SK-N-SH treated with all-trans-retinoic acid at 6 μM for 48 hours (cell line): Measurements from ENCODE around the gene KCTD20.

ENCODE experiments used
- ATAC-seq: fragments of 200-7000 bp; cut with Tn5 transposase; 3 replicates; pipeline ENCODE4 v1.9.1; 2020; ENCODE audit warnings: mild to moderate bottlenecking, moderate library complexity
- ARNTL ChIP-seq: fragments of 450-650 bp; formaldehyde crosslinking; IDR thresholded peaks from 2 replicates; pipeline ENCODE4 v1.5.0; 2020; ENCODE audit warnings: low read depth, mild to moderate bottlenecking, moderate library complexity, borderline replicate concordance
- BACH2 ChIP-seq: fragments of 250-450 bp; sonication (Bioruptor Pico); IDR thresholded peaks from 2 replicates; pipeline ENCODE4 v1.9.0; 2021; ENCODE audit warnings: mild to moderate bottlenecking, borderline replicate concordance
- CREB5 ChIP-seq: fragments of 250-450 bp; sonication (Bioruptor Pico); IDR thresholded peaks from 2 replicates; pipeline ENCODE4 v1.5.1; 2020; ENCODE audit warnings: low read depth, mild to moderate bottlenecking, moderate library complexity
- CSDC2 ChIP-seq: fragments of 250-450 bp; sonication (Bioruptor Pico); IDR thresholded peaks from 2 replicates; pipeline ENCODE4 v1.5.0; 2020; ENCODE audit warnings: mild to moderate bottlenecking, moderate library complexity
- CSRNP3 ChIP-seq: fragments of 250-450 bp; sonication (Bioruptor Pico); IDR thresholded peaks from 2 replicates; pipeline ENCODE4 v1.5.1; 2021; ENCODE audit warnings: mild to moderate bottlenecking, moderate library complexity
- ESRRG ChIP-seq: fragments of 250-450 bp; sonication (Bioruptor Pico); IDR thresholded peaks from 2 replicates; pipeline ENCODE4 v1.6.1; 2021; ENCODE audit warnings: mild to moderate bottlenecking
- GLIS3 ChIP-seq: fragments of 250-450 bp; sonication (Bioruptor Pico); IDR thresholded peaks from 2 replicates; pipeline ENCODE4 v1.5.0; 2020; ENCODE audit warnings: mild to moderate bottlenecking, moderate library complexity
- ISL1 ChIP-seq: fragments of 250-450 bp; sonication (Bioruptor Pico); IDR thresholded peaks from 2 replicates; pipeline ENCODE4 v2.1.2; 2022; ENCODE audit warnings: mild to moderate bottlenecking, moderate library complexity
- OSR1 ChIP-seq: fragments of 250-450 bp; sonication (Bioruptor Pico); IDR thresholded peaks from 2 replicates; pipeline ENCODE4 v1.8.0; 2022; ENCODE audit warnings: moderate library complexity, mild to moderate bottlenecking, inconsistent platforms
- PATZ1 ChIP-seq: fragments of 250-450 bp; sonication (Bioruptor Pico); IDR thresholded peaks from 2 replicates; pipeline ENCODE4 v1.8.0; 2020; ENCODE audit warnings: mild to moderate bottlenecking, moderate library complexity, borderline replicate concordance
- POU6F1 ChIP-seq: fragments of 250-450 bp; sonication (Bioruptor Pico); IDR thresholded peaks from 2 replicates; pipeline ENCODE4 v1.8.0; 2021; ENCODE audit warnings: low read depth, mild to moderate bottlenecking, moderate library complexity, borderline replicate concordance
- PPARA ChIP-seq: fragments of 250-450 bp; sonication (Bioruptor Pico); IDR thresholded peaks from 2 replicates; pipeline ENCODE4 v1.5.0; 2020; ENCODE audit warnings: mild to moderate bottlenecking, borderline replicate concordance
- RARB ChIP-seq: fragments of 250-450 bp; sonication (Bioruptor Pico); IDR thresholded peaks from 2 replicates; pipeline ENCODE4 v1.8.0; 2021; ENCODE audit warnings: mild to moderate bottlenecking, moderate library complexity
- SNAI2 ChIP-seq: fragments of 250-450 bp; sonication (Bioruptor Pico); IDR thresholded peaks from 2 replicates; pipeline ENCODE4 v1.5.0; 2020; ENCODE audit warnings: mild to moderate bottlenecking, moderate library complexity
- TCF4 ChIP-seq: fragments of 250-450 bp; sonication (Bioruptor Pico); IDR thresholded peaks from 2 replicates; pipeline ENCODE4 v1.8.0; 2021; ENCODE audit warnings: mild to moderate bottlenecking, moderate library complexity, borderline replicate concordance
- TSHZ2 ChIP-seq: fragments of 250-450 bp; sonication (Bioruptor Pico); IDR thresholded peaks from 2 replicates; pipeline ENCODE4 v1.5.0; 2020; ENCODE audit warnings: mild to moderate bottlenecking, moderate library complexity
- ZC3H10 ChIP-seq: fragments of 250-450 bp; sonication (Bioruptor Pico); IDR thresholded peaks from 2 replicates; pipeline ENCODE4 v1.5.1; 2021; ENCODE audit warnings: mild to moderate bottlenecking, moderate library complexity
- ZFP3 ChIP-seq: fragments of 250-450 bp; sonication (Bioruptor Pico); IDR thresholded peaks from 2 replicates; pipeline ENCODE4 v1.5.0; 2020; ENCODE audit warnings: mild to moderate bottlenecking, moderate library complexity
- ZNF565 ChIP-seq: fragments of 450-650 bp; formaldehyde crosslinking; conservative IDR thresholded peaks from 2 replicates; pipeline ENCODE4 v1.5.0; 2020; ENCODE audit warnings: low read depth, mild to moderate bottlenecking, moderate library complexity
- ZNF70 ChIP-seq: fragments of 450-650 bp; formaldehyde crosslinking; IDR thresholded peaks from 2 replicates; pipeline ENCODE4 v1.5.0; 2020; ENCODE audit warnings: mild to moderate bottlenecking, moderate library complexity
- ZNF8 ChIP-seq: fragments of 450-650 bp; formaldehyde crosslinking; IDR thresholded peaks from 2 replicates; pipeline ENCODE4 v1.5.0; 2020; ENCODE audit warnings: mild to moderate bottlenecking, moderate library complexity

Gene KCTD20

GRCh38 chr6:36526066-36526465 is 83.3 kb downstream of the KCTD20 start:
- TF ChIP-seq ZNF8: no peak
- no peak for TF ChIP-seq RARB (CRISPR knock-in tag)
- TF ChIP-seq OSR1 (CRISPR knock-in tag): no peak
- TF ChIP-seq SNAI2 (CRISPR knock-in tag): no peak
- no peak for TF ChIP-seq ZC3H10 (CRISPR knock-in tag)
- no peak for TF ChIP-seq ISL1
- no peak for TF ChIP-seq CSRNP3 (CRISPR knock-in tag)
- no peak for TF ChIP-seq ESRRG
- no peak for TF ChIP-seq TCF4
- TF ChIP-seq GLIS3 (CRISPR knock-in tag): no peak
- no peak for TF ChIP-seq ZFP3 (CRISPR knock-in tag)
- no peak for ATAC-seq

GRCh38 chr6:36533321-36533720 is 90.5 kb downstream of the KCTD20 start:
- ATAC-seq: no peak
- TF ChIP-seq CREB5 (CRISPR knock-in tag) (no peak), TCF4 (no peak), ZNF8 (no peak), RARB (CRISPR knock-in tag) (no peak), BACH2 (CRISPR knock-in tag) (no peak), TSHZ2 (CRISPR knock-in tag) (no peak), ZNF565 (no peak), ZNF70 (no peak)

GRCh38 chr6:36536873-36537547 is 94.2 kb downstream of the KCTD20 start:
- no peak for TF ChIP-seq PATZ1 (CRISPR knock-in tag)
- TF ChIP-seq RARB (CRISPR knock-in tag): no peak
- TF ChIP-seq CSDC2 (CRISPR knock-in tag): no peak
- no peak for TF ChIP-seq OSR1 (CRISPR knock-in tag)
- TF ChIP-seq POU6F1 (CRISPR knock-in tag): no peak
- TF ChIP-seq ZNF8: no peak
- TF ChIP-seq ISL1: no peak
- TF ChIP-seq PPARA (CRISPR knock-in tag): no peak
- no peak for TF ChIP-seq GLIS3 (CRISPR knock-in tag)
- TF ChIP-seq ARNTL (CRISPR knock-in tag): no peak
- no peak for TF ChIP-seq ZNF565
- TF ChIP-seq CREB5 (CRISPR knock-in tag): no peak
- no peak for TF ChIP-seq ZC3H10 (CRISPR knock-in tag)
- no peak for TF ChIP-seq BACH2 (CRISPR knock-in tag)
- TF ChIP-seq TCF4: no peak
- TF ChIP-seq TSHZ2 (CRISPR knock-in tag): no peak
- no peak for ATAC-seq
